HUES64 (cell line): ENCODE measurements around the gene CPA5.

Experiments
- H3K27ac ChIP-seq: 2 replicates; pipeline ENCODE4 v1.7.0; 2013; ENCODE audit warnings: low read depth, low read length, inconsistent platforms
- H3K27me3 ChIP-seq: 2 replicates; pipeline ENCODE4 v1.6.1; 2013; ENCODE audit warnings: mild to moderate bottlenecking, low read length; ENCODE audit not compliant: insufficient read depth
- H3K36me3 ChIP-seq: 2 replicates; pipeline ENCODE4 v1.6.1; 2013; ENCODE audit warnings: mild to moderate bottlenecking, low read length; ENCODE audit not compliant: insufficient read depth
- H3K4me1 ChIP-seq: 2 replicates; pipeline ENCODE4 v1.6.1; 2013; ENCODE audit warnings: mild to moderate bottlenecking, low read length, moderate library complexity; ENCODE audit not compliant: insufficient read depth
- H3K4me3 ChIP-seq: 2 replicates; pipeline ENCODE4 v1.5.1; 2013; ENCODE audit warnings: mild to moderate bottlenecking, low read length, moderate library complexity
- H3K9ac ChIP-seq: 2 replicates; pipeline ENCODE4 v1.6.1; 2013; ENCODE audit warnings: mild to moderate bottlenecking, low read depth, low read length
- H3K9me3 ChIP-seq: 2 replicates; pipeline ENCODE4 v1.6.1; 2013; ENCODE audit warnings: low read depth, low read length; ENCODE audit not compliant: insufficient read depth
- WGBS: fragments of 150-250, 120-280 bp; methylation state at CpG from one replicate; pipeline ENCODE4 v1.1.7; 2013; ENCODE audit warnings: missing lambda C conversion rate; 5-methylcytosine and 5-hydroxymethylcytosine counted together

Gene CPA5

GRCh38 chr7:130393101-130393561 lies 48.5 kb downstream of the CPA5 start:
- WGBS = 97% methylated on average over 2 of the region's 5 CpGs
- no peaks in the 10 kb centered on the region for H3K27me3 ChIP-seq
- H3K9me3 ChIP-seq = peaks cover 3% of the 10 kb centered on the region; the same call in 1 of the 2 replicates
- H3K4me1 ChIP-seq = peaks cover 8% of the 10 kb centered on the region; the same call in 1 of the 2 replicates
- H3K9ac ChIP-seq = no peak overlapping the region
- no peak overlapping the region for H3K4me3 ChIP-seq
- no peaks in the 10 kb centered on the region for H3K36me3 ChIP-seq
- H3K27ac ChIP-seq = no peak overlapping the region

DNA sequence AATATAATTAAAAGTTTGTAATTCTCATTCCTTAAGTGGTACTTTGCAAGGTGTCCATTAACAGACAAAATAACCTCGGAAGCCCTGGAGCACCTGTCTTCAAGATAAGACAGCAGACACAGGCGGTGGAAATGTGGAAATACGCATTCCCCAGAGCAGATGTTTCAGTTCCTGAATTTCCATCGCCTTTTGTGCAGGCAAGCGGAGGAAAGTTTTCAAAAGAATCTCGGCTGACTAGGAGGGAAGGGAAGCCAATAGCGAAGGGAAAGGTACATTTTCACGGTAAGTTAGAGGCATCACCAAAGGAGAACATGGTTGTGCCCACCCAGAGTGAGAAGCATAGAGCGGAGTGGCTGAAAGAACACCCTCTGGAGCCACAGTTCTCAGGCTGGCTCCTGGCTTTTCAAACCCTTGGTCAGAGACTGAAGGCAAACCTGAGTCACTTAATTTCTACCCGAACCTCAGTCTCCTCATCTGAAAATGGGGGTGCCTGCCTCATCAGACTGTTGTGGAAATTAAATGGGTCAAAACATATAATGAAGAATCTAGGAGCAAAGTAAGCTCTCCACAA lies 49.3 kb downstream of the CPA5 start:
- Histone ChIP-seq H3K27me3 (no peaks in the 10 kb centered on the region), H3K9ac (no peak overlapping the region), H3K4me3 (no peak overlapping the region), H3K36me3 (no peaks in the 10 kb centered on the region), H3K4me1 (peaks cover 8% of the 10 kb centered on the region; the same call in 1 of the 2 replicates), H3K9me3 (no peaks in the 10 kb centered on the region), H3K27ac (no peak overlapping the region)
- WGBS = 93% methylated on average over 10 of the region's 10 CpGs

GRCh38 chr7:130394421-130395195 lies 50.0 kb downstream of the CPA5 start:
- H3K27ac ChIP-seq = no peak overlapping the region

DNA sequence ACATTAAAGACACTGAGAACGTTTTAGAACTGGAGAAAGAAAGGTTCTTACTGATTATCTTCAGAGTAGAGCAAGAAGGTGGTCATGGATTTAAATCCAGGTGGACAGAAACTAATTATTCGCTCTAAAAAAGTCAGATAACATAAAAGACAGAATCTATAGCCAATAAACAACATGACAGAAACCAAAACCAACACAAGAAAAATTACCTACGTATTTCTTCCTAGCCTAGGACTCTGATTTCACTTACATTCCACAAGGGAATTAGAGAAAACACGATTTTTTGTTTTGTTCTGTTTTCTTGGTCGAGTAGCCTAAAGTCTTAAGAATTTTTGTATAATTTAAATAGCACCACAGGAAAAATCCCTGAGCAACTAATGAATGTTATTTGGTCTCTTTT lies 50.8 kb downstream of the CPA5 start:
- Histone ChIP-seq H3K36me3 (no peaks in the 10 kb centered on the region), H3K4me1 (peaks cover 8% of the 10 kb centered on the region; the same call in 1 of the 2 replicates), H3K4me3 (no peak overlapping the region), H3K27me3 (no peaks in the 10 kb centered on the region), H3K9me3 (no peaks in the 10 kb centered on the region), H3K27ac (no peak overlapping the region), H3K9ac (no peak overlapping the region)
- 92% methylated on average over 4 of the region's 5 CpGs for WGBS

More at GRCh38 chr7:130394421-130395195, 50.0 kb downstream of the CPA5 start:
- no peaks in the 10 kb centered on the region for H3K9me3 ChIP-seq
- H3K36me3 ChIP-seq = no peaks in the 10 kb centered on the region
- peaks cover 8% of the 10 kb centered on the region; the same call in 1 of the 2 replicates for H3K4me1 ChIP-seq
- H3K4me3 ChIP-seq = no peak overlapping the region
- no peaks in the 10 kb centered on the region for H3K27me3 ChIP-seq
- 92% methylated on average over 7 of the region's 7 CpGs for WGBS
- H3K9ac ChIP-seq = no peak overlapping the region

- 93% methylated on average over 3 of the region's 3 CpGs for WGBS
- H3K27me3 ChIP-seq = no peaks in the 10 kb centered on the region
- no peaks in the 10 kb centered on the region for H3K36me3 ChIP-seq
- no peaks in the 10 kb centered on the region for H3K9me3 ChIP-seq
- H3K4me1 ChIP-seq = peaks cover 8% of the 10 kb centered on the region; the same call in 1 of the 2 replicates
- H3K27ac ChIP-seq = no peak overlapping the region
- H3K9ac ChIP-seq = no peak overlapping the region
- H3K4me3 ChIP-seq = no peak overlapping the region
Measured at GRCh38 chr7:130396109-130396508, 51.5 kb downstream of the CPA5 start.

DNA sequence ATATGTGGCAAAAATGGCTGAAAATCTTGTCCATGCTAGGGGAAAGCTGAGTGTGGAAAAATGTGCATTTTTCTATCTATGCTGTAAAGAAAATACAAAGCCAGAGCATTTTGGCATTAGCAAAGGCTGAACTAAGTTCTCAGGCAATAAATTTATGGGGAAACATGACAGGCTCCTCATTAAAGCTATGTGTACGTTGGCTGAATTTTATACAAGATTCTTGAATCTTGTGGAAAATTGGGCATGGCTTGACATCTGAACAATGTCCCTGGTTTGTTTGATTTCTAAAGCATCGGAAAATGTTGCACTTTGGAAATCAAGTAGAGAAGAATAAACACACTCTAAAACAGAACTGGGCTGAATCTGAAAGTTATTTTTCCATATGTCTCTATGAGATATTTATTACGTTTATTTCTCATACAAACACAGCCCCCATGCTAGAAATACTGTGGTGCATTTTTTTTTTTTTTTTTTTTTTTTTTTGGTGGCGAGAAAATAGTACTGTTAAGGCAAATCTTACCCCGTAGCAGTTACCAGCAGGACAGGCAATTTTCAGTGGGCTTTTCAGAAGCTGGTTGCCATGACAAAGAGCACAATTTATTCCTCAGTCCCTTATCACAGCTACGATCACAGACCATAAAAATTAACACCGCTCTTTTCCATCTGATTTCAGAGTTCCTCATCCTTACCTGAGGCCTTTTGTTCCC lies 52.6 kb downstream of the CPA5 start:
- Histone ChIP-seq H3K4me3 (no peak overlapping the region), H3K4me1 (peaks cover 8% of the 10 kb centered on the region; the same call in 1 of the 2 replicates), H3K9me3 (no peaks in the 10 kb centered on the region), H3K9ac (no peak overlapping the region), H3K27me3 (no peaks in the 10 kb centered on the region), H3K27ac (no peak overlapping the region), H3K36me3 (0 out of 2 replicates have a peak, but pooled peaks cover 1% of the 10 kb centered on the region)
- 92% methylated on average over 6 of the region's 7 CpGs for WGBS

- Histone ChIP-seq H3K4me1 (peaks cover 8% of the 10 kb centered on the region; the same call in 1 of the 2 replicates), H3K27me3 (no peaks in the 10 kb centered on the region), H3K9me3 (no peaks in the 10 kb centered on the region), H3K27ac (no peak overlapping the region), H3K9ac (no peak overlapping the region), H3K36me3 (0 out of 2 replicates have a peak, but pooled peaks cover 6% of the 10 kb centered on the region), H3K4me3 (no peak overlapping the region)
- WGBS = 91% methylated on average over 3 of the region's 3 CpGs
Measured at GRCh38 chr7:130397758-130398073, 53.1 kb downstream of the CPA5 start.

GRCh38 chr7:130398526-130399090 lies 54.0 kb downstream of the CPA5 start:
- H3K9ac ChIP-seq = no peak overlapping the region
- H3K4me3 ChIP-seq = no peak overlapping the region
- WGBS = 94% methylated on average over 8 of the region's 8 CpGs
- H3K27me3 ChIP-seq = no peaks in the 10 kb centered on the region
- no peak overlapping the region for H3K27ac ChIP-seq
- no peaks in the 10 kb centered on the region for H3K9me3 ChIP-seq
- H3K4me1 ChIP-seq = peaks cover 8% of the 10 kb centered on the region; the same call in 1 of the 2 replicates
- 0 out of 2 replicates have a peak, but pooled peaks cover 6% of the 10 kb centered on the region for H3K36me3 ChIP-seq

DNA sequence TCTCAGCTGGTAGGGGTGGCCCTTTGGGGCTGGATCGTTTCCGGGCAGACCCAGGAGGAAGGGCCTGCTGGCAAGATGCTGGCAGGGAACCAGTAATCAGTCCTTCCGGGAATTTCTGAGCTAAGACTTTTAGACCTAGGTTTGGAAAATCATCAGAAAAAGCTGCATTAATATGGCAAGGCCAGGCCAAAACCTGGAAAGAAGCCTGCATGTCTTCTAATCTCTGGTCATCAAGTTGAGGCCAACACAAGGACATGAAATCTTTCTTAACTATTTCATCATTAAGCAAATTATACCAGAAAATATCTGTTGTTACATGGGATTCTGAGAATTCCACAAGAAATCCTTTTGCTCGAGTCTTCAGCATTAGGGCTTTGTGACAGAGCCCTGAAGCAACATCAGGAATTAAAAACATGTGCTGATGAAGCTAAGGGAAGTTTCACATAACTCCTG lies 55.5 kb downstream of the CPA5 start:
- peaks cover 4% of the 10 kb centered on the region; the same call in 1 of the 2 replicates for H3K4me1 ChIP-seq
- no peak overlapping the region for H3K9ac ChIP-seq
- no peak overlapping the region for H3K27ac ChIP-seq
- no peak overlapping the region for H3K4me3 ChIP-seq
- 93% methylated on average over 4 of the region's 4 CpGs for WGBS
- no peaks in the 10 kb centered on the region for H3K27me3 ChIP-seq
- H3K9me3 ChIP-seq = no peaks in the 10 kb centered on the region
- H3K36me3 ChIP-seq = 0 out of 2 replicates have a peak, but pooled peaks cover 6% of the 10 kb centered on the region

DNA sequence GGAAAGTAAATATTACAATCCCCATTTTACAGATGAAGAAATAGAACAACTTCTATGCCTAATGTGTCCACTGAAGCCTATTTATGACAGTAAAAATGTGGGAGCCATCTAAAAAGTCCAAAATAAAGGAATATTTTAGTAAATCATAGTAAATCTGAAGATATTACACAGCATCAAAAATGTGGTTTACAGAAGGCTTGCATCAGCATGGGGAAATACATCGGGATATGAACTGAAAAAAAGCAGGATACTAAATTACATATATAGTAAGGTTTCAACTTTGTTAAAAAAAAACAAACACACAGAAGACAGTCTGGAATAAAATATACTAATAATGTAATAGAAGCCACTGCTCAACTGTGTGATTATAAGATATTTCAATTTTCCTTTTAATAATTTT lies 56.5 kb downstream of the CPA5 start:
- no CpG with 5 or more reads among the region's 1 CpG for WGBS
- no peaks in the 10 kb centered on the region for H3K9me3 ChIP-seq
- no peak overlapping the region for H3K9ac ChIP-seq
- 0 out of 2 replicates have a peak, but pooled peaks cover 6% of the 10 kb centered on the region for H3K36me3 ChIP-seq
- no peak overlapping the region for H3K4me3 ChIP-seq
- H3K27ac ChIP-seq = no peak overlapping the region
- H3K4me1 ChIP-seq = no peaks in the 10 kb centered on the region; the same call in 1 of the 2 replicates
- H3K27me3 ChIP-seq = no peaks in the 10 kb centered on the region
